HEK293 (cell line): Measurements from ENCODE around the gene TIGD4.

Source experiments
- CTCF ChIA-PET: fragments of 350-600 bp; formaldehyde crosslinking; extraction: SDS; loops from one replicate; lab custom pipeline; 2021; ENCODE audit warnings: antibody characterized with exemption; lab: Yijun Ruan, JAX
- POLR2A ChIA-PET: fragments of 300-600 bp; formaldehyde crosslinking; extraction: SDS; loops from one replicate; lab custom pipeline; 2020; ENCODE audit warnings: antibody characterized with exemption, inconsistent platforms; lab: Yijun Ruan, JAX
- H3K27ac ChIP-seq: fragments of 200-500 bp; sonication (Bioruptor generic); 2 replicates; pipeline ENCODE4 v1.5.1; 2014; ENCODE audit warnings: low read depth, low read length, control low read depth, inconsistent platforms; ENCODE audit errors: extremely low read depth
- H3K36me3 ChIP-seq, 2 experiments: fragments of 200-500 bp in 1 of 2; sonication (Bioruptor generic) in 1 of 2; 1 replicate in 1 of 2; 2 replicates in 1 of 2; pipeline ENCODE4 v1.5.1; 2014 to 2017; ENCODE audit warnings: inconsistent platforms in 2 of 2, low read length in 2 of 2; ENCODE audit not compliant: control insufficient read depth in 2 of 2, insufficient read depth in 1 of 2
- H3K4me1 ChIP-seq: fragments of 200-500 bp; sonication (Bioruptor generic); 2 replicates; pipeline ENCODE4 v1.5.1; 2014; ENCODE audit warnings: mild to moderate bottlenecking, low read length, inconsistent platforms; ENCODE audit not compliant: control insufficient read depth, insufficient read depth
- H3K4me3 ChIP-seq: 2 replicates; pipeline ENCODE4 v1.5.1; 2011; ENCODE audit warnings: low read depth, mild to moderate bottlenecking, control low read depth, low read length, moderate library complexity
- H3K9me3 ChIP-seq: fragments of 200-500 bp; sonication (Bioruptor generic); 2 replicates; pipeline ENCODE4 v1.5.1; 2014; ENCODE audit warnings: low read depth, low read length, inconsistent platforms; ENCODE audit not compliant: control insufficient read depth, insufficient read depth
- ATF2 ChIP-seq: fragments of 450-650 bp; formaldehyde crosslinking; IDR thresholded peaks from 2 replicates; pipeline ENCODE4 v1.5.1; 2016; ENCODE audit warnings: missing biosample characterization, missing genetic modification characterization, low read depth
- ELK4 ChIP-seq: IDR thresholded peaks from 2 replicates; pipeline ENCODE4 v1.6.1; 2011; ENCODE audit warnings: mild to moderate bottlenecking, low read depth, low read length, borderline replicate concordance
- GFI1B ChIP-seq: fragments of 450-650 bp; formaldehyde crosslinking; IDR thresholded peaks from 2 replicates; pipeline ENCODE4 v1.5.1; 2016; ENCODE audit warnings: missing biosample characterization, missing genetic modification characterization
- REST ChIP-seq: fragments of 450-650 bp; formaldehyde crosslinking; IDR thresholded peaks from 2 replicates; pipeline ENCODE4 v1.5.1; 2016; ENCODE audit warnings: missing biosample characterization, missing genetic modification characterization
- SALL2 ChIP-seq: fragments of 450-650 bp; formaldehyde crosslinking; IDR thresholded peaks from 2 replicates; pipeline ENCODE4 v1.5.0; 2017; ENCODE audit warnings: missing biosample characterization, mild to moderate bottlenecking, missing genetic modification characterization, borderline replicate concordance
- ZBTB6 ChIP-seq: fragments of 450-650 bp; formaldehyde crosslinking; IDR thresholded peaks from 2 replicates; pipeline ENCODE4 v1.5.1; 2017; ENCODE audit warnings: missing biosample characterization, missing genetic modification characterization
- ZNF26 ChIP-seq: fragments of 450-650 bp; formaldehyde crosslinking; IDR thresholded peaks from 2 replicates; pipeline ENCODE4 v1.5.1; 2016; ENCODE audit warnings: missing biosample characterization, missing genetic modification characterization
- ZNF311 ChIP-seq: fragments of 450-650 bp; formaldehyde crosslinking; IDR thresholded peaks from 2 replicates; pipeline ENCODE4 v1.5.1; 2017; ENCODE audit warnings: missing biosample characterization, missing genetic modification characterization, borderline replicate concordance
- ZNF350 ChIP-seq: fragments of 450-650 bp; formaldehyde crosslinking; IDR thresholded peaks from 2 replicates; pipeline ENCODE4 v1.5.0; 2017; ENCODE audit warnings: missing biosample characterization, mild to moderate bottlenecking, missing genetic modification characterization
- ZNF423 ChIP-seq: fragments of 450-650 bp; formaldehyde crosslinking; IDR thresholded peaks from 2 replicates; pipeline ENCODE4 v1.5.1; 2016; ENCODE audit warnings: missing biosample characterization, missing genetic modification characterization
- ZNF529 ChIP-seq: fragments of 450-650 bp; formaldehyde crosslinking; IDR thresholded peaks from 2 replicates; pipeline ENCODE4 v1.5.1; 2017; ENCODE audit warnings: missing genetic modification characterization, missing biosample characterization; ENCODE audit not compliant: insufficient replicate concordance
- ZNF626 ChIP-seq: fragments of 450-650 bp; sonication (Bioruptor Pico); formaldehyde crosslinking; IDR thresholded peaks from 2 replicates; pipeline ENCODE4 v1.5.1; 2018; ENCODE audit warnings: missing biosample characterization, missing genetic modification characterization, inconsistent platforms
- ZNF664 ChIP-seq: fragments of 450-650 bp; formaldehyde crosslinking; IDR thresholded peaks from 2 replicates; pipeline ENCODE4 v1.5.1; 2016; ENCODE audit warnings: missing biosample characterization, missing genetic modification characterization
- ZNF670 ChIP-seq: fragments of 450-650 bp; formaldehyde crosslinking; IDR thresholded peaks from 2 replicates; pipeline ENCODE4 v1.5.1; 2016; ENCODE audit warnings: missing biosample characterization, missing genetic modification characterization, low read depth
- ZNF837 ChIP-seq: fragments of 450-650 bp; formaldehyde crosslinking; IDR thresholded peaks from 2 replicates; pipeline ENCODE4 v1.5.1; 2016; ENCODE audit warnings: missing biosample characterization, missing genetic modification characterization
- ZSCAN18 ChIP-seq: fragments of 450-650 bp; formaldehyde crosslinking; IDR thresholded peaks from 2 replicates; pipeline ENCODE4 v1.5.1; 2016; ENCODE audit warnings: missing biosample characterization, missing genetic modification characterization

TIGD4 gene

GRCh38 chr4:152735906-152736305 is 43.6 kb downstream of the TIGD4 start:
- POLR2A ChIA-PET = no interaction called here
- no peak for TF ChIP-seq ZNF423 (tag by site-specific recombination)
- TF ChIP-seq ELK4 = no peak
- no peak for TF ChIP-seq SALL2 (tag by site-specific recombination)
- no peak for TF ChIP-seq ZNF837 (tag by site-specific recombination)
- TF ChIP-seq ATF2 (tag by site-specific recombination) = no peak
- TF ChIP-seq GFI1B (tag by site-specific recombination) = no peak
- no peak for TF ChIP-seq ZNF670 (tag by site-specific recombination)
- no peak for TF ChIP-seq ZNF350 (tag by site-specific recombination)
- TF ChIP-seq ZNF529 = no peak
- no peak for TF ChIP-seq ZNF26 (tag by site-specific recombination)
- no peak for TF ChIP-seq REST
- TF ChIP-seq ZBTB6 (tag by site-specific recombination) = no peak
- no peak for TF ChIP-seq ZNF664
- TF ChIP-seq ZNF626 (tag by site-specific recombination) = no peak
- no peak for TF ChIP-seq ZNF311 (tag by site-specific recombination)
- TF ChIP-seq ZSCAN18 = no peak
- Histone ChIP-seq H3K4me1 (no peaks in the 10 kb centered on the region), H3K27ac (no peak overlapping the region), H3K9me3 (no peaks in the 10 kb centered on the region), H3K36me3 (no peaks in the 10 kb centered on the region), H3K4me3 (no peak overlapping the region)
- CTCF ChIA-PET = interaction anchor here (0.6 to 2.3 kb wide), 6 partner anchors 13 to 328 kb away, joined by 3 to 11 read pairs (median 4); no protein-coding TSS in a partner anchor
